Ovary (tissue), 3 donors: ENCODE measurements around the gene PRAMEF9.
"Not testable (repeated sequence)": the region's sequence is repeated elsewhere in the genome, so short reads cannot be mapped to it uniquely, and the experiment has no call there.

ENCODE experiments used
- CTCF ChIP-seq, 3 donors: fragments of 450-650 bp in 2 of 3; fragments of 200-600 bp in 1 of 3; IDR thresholded peaks; one replicate each; pipeline versions ENCODE4 v1.5.1 to v1.8.0; 2016 to 2022; ENCODE audit warnings: antibody characterized with exemption in 3 of 3, mild to moderate bottlenecking in 1 of 3
- EP300 ChIP-seq: sonication (generic); formaldehyde crosslinking; IDR thresholded peaks from one replicate; pipeline ENCODE4 v1.6.1; 2017; ENCODE audit warnings: antibody characterized with exemption
- POLR2A ChIP-seq: fragments of 450-650 bp; IDR thresholded peaks from one replicate; pipeline ENCODE4 v1.6.1; 2017; ENCODE audit warnings: antibody characterized with exemption, mild to moderate bottlenecking, moderate library complexity
- donor health status: DM: no; HTN: no; CAD: no.

- TF ChIP-seq POLR2A; CTCF (IDR thresholded peaks at IDR 0.05); EP300: not testable (repeated sequence)
Observed at GRCh38 chr1:13201309-13201708, 29.7 kb downstream of the PRAMEF9 start, which contains the start of gene PRAMEF13.
